CD4-positive, alpha-beta T cell treated with Interleukin-4 for 1 hour (primary cell): Measurements from ENCODE around the gene ZNF865.

Experiments used
- DNase-seq, 2 donors: peaks; one replicate each; pipeline ENCODE4 v3.0.0-alpha.2; 2020 to 2022

ZNF865 gene

GRCh38 chr19:55588738-55589137 is 16.7 kb upstream of the ZNF865 start:
- DNase-seq = no peak

GRCh38 chr19:55590109-55590508 is 15.3 kb upstream of the ZNF865 start:
- no peak for DNase-seq

- DNase-seq = no peak
These were observed 14.8 kb upstream of the ZNF865 start for GRCh38 chr19:55590617-55591016.

GRCh38 chr19:55591555-55591954 is 13.9 kb upstream of the ZNF865 start:
- no peak for DNase-seq

GRCh38 chr19:55592391-55593090 is 12.9 kb upstream of the ZNF865 start:
- no peak for DNase-seq

- no peak for DNase-seq
These were observed 12.2 kb upstream of the ZNF865 start for GRCh38 chr19:55593096-55593772.

GRCh38 chr19:55594996-55595545 is 10.4 kb upstream of the ZNF865 start:
- no peak for DNase-seq

GRCh38 chr19:55596304-55596703 is 9.1 kb upstream of the ZNF865 start:
- no peak for DNase-seq

GRCh38 chr19:55597501-55597921 is 7.9 kb upstream of the ZNF865 start:
- DNase-seq = no peak

- DNase-seq = no peak
These were observed 7.4 kb upstream of the ZNF865 start for GRCh38 chr19:55598034-55598433.

- DNase-seq = peak; percentile 94 to 96
These were observed 6.6 kb upstream of the ZNF865 start for GRCh38 chr19:55598719-55599467.

GRCh38 chr19:55599468-55599841 is 6.0 kb upstream of the ZNF865 start, which contains the start of gene FIZ1:
TSS of gene FIZ1 (minus strand) at chr19:55599517. CDS start at chr19:55597865, 1,652 bp downstream.
- DNase-seq = peak; percentile 98 to 99

GRCh38 chr19:55599842-55600661 is 5.4 kb upstream of the ZNF865 start, which contains the start of gene ZNF524:
TSS of gene ZNF524 (plus strand) at chr19:55600288. CDS start at chr19:55602113, 1,825 bp downstream.
- peak; percentile 90 to 92 for DNase-seq

GRCh38 chr19:55600662-55601028 is 4.8 kb upstream of the ZNF865 start:
- no peak for DNase-seq

GRCh38 chr19:55601084-55601483 is 4.4 kb upstream of the ZNF865 start:
- DNase-seq = no peak

GRCh38 chr19:55602104-55603001 is 3.1 kb upstream of the ZNF865 start:
- DNase-seq = no peak

- DNase-seq = no peak
These were observed 2.3 kb upstream of the ZNF865 start for GRCh38 chr19:55603115-55603514.

GRCh38 chr19:55603581-55604292 is 1.7 kb upstream of the ZNF865 start:
- DNase-seq = no peak

- DNase-seq = peak; percentile 98
These were observed 225 bp upstream of the ZNF865 start for GRCh38 chr19:55605207-55605636.

GRCh38 chr19:55606471-55606787 is 982 bp downstream of the ZNF865 start:
- no peak for DNase-seq

GRCh38 chr19:55606817-55607216 is 1.4 kb downstream of the ZNF865 start:
- DNase-seq = no peak
